Measurements from ENCODE around the gene RNF141.

Gene RNF141

GRCh38 chr11:10490398-10491241 is 50.4 kb downstream of the RNF141 start:
- H3K4me3 ChIP-seq (ENCODE audit: low read length) = no peak overlapping the region
- no peaks in the 10 kb centered on the region for H3K27me3 ChIP-seq (ENCODE audit: control insufficient read depth, insufficient read depth, low read length)
- no peaks in the 10 kb centered on the region for H3K36me3 ChIP-seq (ENCODE audit: control insufficient read depth, insufficient read depth, low read length)
- DNase-seq (ENCODE audit: low read depth, low spot score) = no peak
- H3K4me1 ChIP-seq (ENCODE audit: control insufficient read depth, insufficient read depth, low read length) = peaks cover 6% of the 10 kb centered on the region
- H3K9me3 ChIP-seq (ENCODE audit: control insufficient read depth, insufficient read depth, low read length) = no peaks in the 10 kb centered on the region
- H3K27ac ChIP-seq (ENCODE audit: low read length) = no peak overlapping the region
- no CpG with 5 or more reads among the region's 13 CpGs for WGBS (ENCODE audit: insufficient coverage, insufficient read length)

DNA sequence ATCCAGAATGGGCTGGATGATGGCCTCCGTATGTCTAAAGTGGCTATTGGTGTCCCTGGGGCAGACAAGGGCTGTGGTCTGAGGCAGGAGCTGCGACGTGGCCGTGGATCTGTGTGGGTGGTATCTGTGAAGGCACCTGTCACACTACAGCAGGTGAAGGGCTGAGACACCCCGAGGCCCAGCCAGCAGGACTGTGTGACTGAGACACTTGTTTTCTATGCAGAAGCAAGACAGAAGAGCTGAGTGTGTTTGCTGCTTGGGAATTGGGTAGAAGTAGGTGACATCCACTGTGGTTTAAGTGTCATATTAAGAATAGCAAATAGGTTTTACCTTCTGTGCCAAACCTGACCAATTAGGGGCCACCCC is 51.0 kb downstream of the RNF141 start:
- WGBS (ENCODE audit: insufficient coverage, insufficient read length) = no CpG with 5 or more reads among the region's 5 CpGs
- Histone ChIP-seq H3K27ac (ENCODE audit: low read length) (no peak overlapping the region), H3K4me1 (ENCODE audit: control insufficient read depth, insufficient read depth, low read length) (peaks cover 6% of the 10 kb centered on the region), H3K4me3 (ENCODE audit: low read length) (no peak overlapping the region), H3K9me3 (ENCODE audit: control insufficient read depth, insufficient read depth, low read length) (no peaks in the 10 kb centered on the region), H3K36me3 (ENCODE audit: control insufficient read depth, insufficient read depth, low read length) (no peaks in the 10 kb centered on the region), H3K27me3 (ENCODE audit: control insufficient read depth, insufficient read depth, low read length) (no peaks in the 10 kb centered on the region)
- no peak for DNase-seq (ENCODE audit: low read depth, low spot score)

DNA sequence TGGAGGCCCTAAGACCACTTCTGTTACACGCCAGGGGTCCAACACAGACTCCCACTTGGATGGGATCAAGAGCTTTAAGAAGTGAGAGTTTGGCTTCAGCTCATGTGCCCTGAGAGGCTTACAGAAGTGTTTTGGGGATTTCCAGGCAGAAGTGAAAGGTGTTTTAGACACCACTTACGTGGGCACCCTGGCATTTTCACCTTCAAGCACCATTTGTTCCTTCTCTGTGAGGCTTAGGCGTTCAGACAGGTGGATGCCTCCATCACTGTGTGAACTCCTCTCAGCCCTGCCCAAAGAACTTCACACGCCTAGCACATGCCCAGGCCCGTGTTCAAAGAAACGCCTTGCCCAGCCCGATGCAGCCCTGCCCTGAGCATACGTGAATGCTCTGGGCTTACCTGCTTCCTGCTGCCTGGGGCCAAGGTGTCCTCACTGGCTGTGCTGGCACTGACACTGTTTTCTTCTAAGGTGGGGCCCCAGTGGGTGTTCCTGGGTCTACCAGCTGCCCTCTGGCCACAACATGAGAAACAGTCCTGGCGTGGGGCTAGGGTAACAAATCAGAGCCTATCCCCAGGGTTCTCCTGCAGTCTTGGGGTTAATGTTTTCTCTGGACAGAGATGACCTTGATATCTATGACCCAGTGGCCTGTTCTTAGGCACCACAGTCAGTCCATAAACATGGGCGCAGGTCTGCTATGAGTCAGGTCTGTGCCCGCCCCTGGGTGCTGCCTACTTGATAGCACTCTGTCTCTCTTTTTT is 51.9 kb downstream of the RNF141 start:
- Histone ChIP-seq H3K27me3 (ENCODE audit: control insufficient read depth, insufficient read depth, low read length) (no peaks in the 10 kb centered on the region), H3K9me3 (ENCODE audit: control insufficient read depth, insufficient read depth, low read length) (no peaks in the 10 kb centered on the region), H3K27ac (ENCODE audit: low read length) (no peak overlapping the region), H3K4me1 (ENCODE audit: control insufficient read depth, insufficient read depth, low read length) (peaks cover 6% of the 10 kb centered on the region), H3K36me3 (ENCODE audit: control insufficient read depth, insufficient read depth, low read length) (no peaks in the 10 kb centered on the region), H3K4me3 (ENCODE audit: low read length) (no peak overlapping the region)
- no peak for DNase-seq (ENCODE audit: low read depth, low spot score)
- no CpG with 5 or more reads among the region's 11 CpGs for WGBS (ENCODE audit: insufficient coverage, insufficient read length)

GRCh38 chr11:10488121-10488933 is 52.7 kb downstream of the RNF141 start:
- H3K4me3 ChIP-seq (ENCODE audit: low read length) = no peak overlapping the region
- H3K9me3 ChIP-seq (ENCODE audit: control insufficient read depth, insufficient read depth, low read length) = no peaks in the 10 kb centered on the region
- peaks cover 5% of the 10 kb centered on the region for H3K4me1 ChIP-seq (ENCODE audit: control insufficient read depth, insufficient read depth, low read length)
- no peak overlapping the region for H3K27ac ChIP-seq (ENCODE audit: low read length)
- no peaks in the 10 kb centered on the region for H3K36me3 ChIP-seq (ENCODE audit: control insufficient read depth, insufficient read depth, low read length)
- no peak for DNase-seq (ENCODE audit: low read depth, low spot score)
- H3K27me3 ChIP-seq (ENCODE audit: control insufficient read depth, insufficient read depth, low read length) = no peaks in the 10 kb centered on the region
- WGBS (ENCODE audit: insufficient coverage, insufficient read length) = no CpG with 5 or more reads among the region's 13 CpGs

GRCh38 chr11:10487002-10487647 is 53.9 kb downstream of the RNF141 start:
- Histone ChIP-seq H3K27ac (ENCODE audit: low read length) (no peak overlapping the region), H3K4me3 (ENCODE audit: low read length) (no peak overlapping the region), H3K9me3 (ENCODE audit: control insufficient read depth, insufficient read depth, low read length) (no peaks in the 10 kb centered on the region), H3K4me1 (ENCODE audit: control insufficient read depth, insufficient read depth, low read length) (no peaks in the 10 kb centered on the region; the same call in 1 of the 2 replicates), H3K27me3 (ENCODE audit: control insufficient read depth, insufficient read depth, low read length) (no peaks in the 10 kb centered on the region), H3K36me3 (ENCODE audit: control insufficient read depth, insufficient read depth, low read length) (no peaks in the 10 kb centered on the region)
- no peak for DNase-seq (ENCODE audit: low read depth, low spot score)
- no CpG with 5 or more reads among the region's 16 CpGs for WGBS (ENCODE audit: insufficient coverage, insufficient read length)

GRCh38 chr11:10486161-10486840 is 54.7 kb downstream of the RNF141 start:
- Histone ChIP-seq H3K9me3 (ENCODE audit: control insufficient read depth, insufficient read depth, low read length) (no peaks in the 10 kb centered on the region), H3K27ac (ENCODE audit: low read length) (no peak overlapping the region), H3K36me3 (ENCODE audit: control insufficient read depth, insufficient read depth, low read length) (no peaks in the 10 kb centered on the region), H3K4me1 (ENCODE audit: control insufficient read depth, insufficient read depth, low read length) (no peaks in the 10 kb centered on the region; the same call in 1 of the 2 replicates), H3K4me3 (ENCODE audit: low read length) (no peak overlapping the region), H3K27me3 (ENCODE audit: control insufficient read depth, insufficient read depth, low read length) (no peaks in the 10 kb centered on the region)
- WGBS (ENCODE audit: insufficient coverage, insufficient read length) = no CpG with 5 or more reads among the region's 10 CpGs
- no peak for DNase-seq (ENCODE audit: low read depth, low spot score)

GRCh38 chr11:10485646-10486045 is 55.3 kb downstream of the RNF141 start:
- WGBS (ENCODE audit: insufficient coverage, insufficient read length) = no CpG with 5 or more reads among the region's 2 CpGs
- H3K4me3 ChIP-seq (ENCODE audit: low read length) = no peak overlapping the region
- no peaks in the 10 kb centered on the region; the same call in 1 of the 2 replicates for H3K4me1 ChIP-seq (ENCODE audit: control insufficient read depth, insufficient read depth, low read length)
- no peaks in the 10 kb centered on the region for H3K36me3 ChIP-seq (ENCODE audit: control insufficient read depth, insufficient read depth, low read length)
- no peak for DNase-seq (ENCODE audit: low read depth, low spot score)
- no peaks in the 10 kb centered on the region for H3K27me3 ChIP-seq (ENCODE audit: control insufficient read depth, insufficient read depth, low read length)
- H3K9me3 ChIP-seq (ENCODE audit: control insufficient read depth, insufficient read depth, low read length) = no peaks in the 10 kb centered on the region
- H3K27ac ChIP-seq (ENCODE audit: low read length) = no peak overlapping the region

- no peak overlapping the region for H3K27ac ChIP-seq (ENCODE audit: low read length)
- WGBS (ENCODE audit: insufficient coverage, insufficient read length) = no CpG with 5 or more reads among the region's 16 CpGs
- H3K36me3 ChIP-seq (ENCODE audit: control insufficient read depth, insufficient read depth, low read length) = no peaks in the 10 kb centered on the region
- H3K4me3 ChIP-seq (ENCODE audit: low read length) = no peak overlapping the region
- H3K9me3 ChIP-seq (ENCODE audit: control insufficient read depth, insufficient read depth, low read length) = no peaks in the 10 kb centered on the region
- DNase-seq (ENCODE audit: low read depth, low spot score) = no peak
- H3K27me3 ChIP-seq (ENCODE audit: control insufficient read depth, insufficient read depth, low read length) = no peaks in the 10 kb centered on the region
- H3K4me1 ChIP-seq (ENCODE audit: control insufficient read depth, insufficient read depth, low read length) = no peaks in the 10 kb centered on the region; the same call in 1 of the 2 replicates
Measured at GRCh38 chr11:10484461-10485180, 56.4 kb downstream of the RNF141 start.

- DNase-seq (ENCODE audit: low read depth, low spot score) = no peak
- Histone ChIP-seq H3K27ac (ENCODE audit: low read length) (no peak overlapping the region), H3K4me1 (ENCODE audit: control insufficient read depth, insufficient read depth, low read length) (no peaks in the 10 kb centered on the region; the same call in 1 of the 2 replicates), H3K36me3 (ENCODE audit: control insufficient read depth, insufficient read depth, low read length) (no peaks in the 10 kb centered on the region), H3K4me3 (ENCODE audit: low read length) (no peak overlapping the region), H3K27me3 (ENCODE audit: control insufficient read depth, insufficient read depth, low read length) (no peaks in the 10 kb centered on the region), H3K9me3 (ENCODE audit: control insufficient read depth, insufficient read depth, low read length) (no peaks in the 10 kb centered on the region)
- no CpG with 5 or more reads among the region's 3 CpGs for WGBS (ENCODE audit: insufficient coverage, insufficient read length)
Measured at GRCh38 chr11:10483584-10483983, 57.4 kb downstream of the RNF141 start.

All from iPS DF 6.9 (cell line).